HG03280 (cell line): ENCODE measurements around the gene EMP2.
A peak's percentile ranks its signal among the peaks of the same experiment; 100 is the strongest.
"Not testable (repeated sequence)": the region's sequence is repeated elsewhere in the genome, so short reads cannot be mapped to it uniquely, and the experiment has no call there.

ENCODE experiments used
- ATAC-seq: cut with Tn5 transposase; IDR thresholded peaks from one replicate; pipeline ENCODE4 v1.9.1; 2021; ENCODE audit warnings: mild to moderate bottlenecking, moderate library complexity; ENCODE audit not compliant: unreplicated experiment

Gene EMP2

GRCh38 chr16:10525214-10525825 is 55.1 kb downstream of the EMP2 start:
- no peak for ATAC-seq

GRCh38 chr16:10522966-10523365 is 57.4 kb downstream of the EMP2 start:
- no peak for ATAC-seq

GRCh38 chr16:10521681-10522274 is 58.6 kb downstream of the EMP2 start:
- no peak for ATAC-seq

GRCh38 chr16:10520869-10521578 is 59.4 kb downstream of the EMP2 start:
- no peak for ATAC-seq

GRCh38 chr16:10519929-10520868 is 60.2 kb downstream of the EMP2 start:
- no peak for ATAC-seq

- ATAC-seq: no peak
Measured at GRCh38 chr16:10519297-10519696, 61.1 kb downstream of the EMP2 start.

GRCh38 chr16:10518479-10519041 is 61.8 kb downstream of the EMP2 start:
- no peak for ATAC-seq

- no peak for ATAC-seq
Measured at GRCh38 chr16:10517868-10518267, 62.5 kb downstream of the EMP2 start.

GRCh38 chr16:10514369-10515055 is 65.9 kb downstream of the EMP2 start:
- ATAC-seq: no peak

- ATAC-seq: no peak
Measured at GRCh38 chr16:10511829-10512228, 68.6 kb downstream of the EMP2 start.

- ATAC-seq: no peak
Measured at GRCh38 chr16:10510279-10510678, 70.1 kb downstream of the EMP2 start.

- ATAC-seq: peak; percentile 81
Measured at GRCh38 chr16:10509534-10510025, 70.8 kb downstream of the EMP2 start.

- not testable (repeated sequence) for ATAC-seq
Measured at GRCh38 chr16:10505286-10505685, 75.1 kb downstream of the EMP2 start.

GRCh38 chr16:10504404-10504885 is 76.0 kb downstream of the EMP2 start:
- ATAC-seq: no peak

GRCh38 chr16:10502776-10503175 is 77.6 kb downstream of the EMP2 start:
- no peak for ATAC-seq

GRCh38 chr16:10501016-10501607 is 79.3 kb downstream of the EMP2 start:
- ATAC-seq: no peak

- ATAC-seq: no peak
Measured at GRCh38 chr16:10500582-10500981, 79.8 kb downstream of the EMP2 start.

GRCh38 chr16:10497132-10498101 is 83.0 kb downstream of the EMP2 start:
- ATAC-seq: no peak

GRCh38 chr16:10495031-10495345 is 85.4 kb downstream of the EMP2 start:
- ATAC-seq: no peak
